GM18502 (cell line): ENCODE measurements around the gene ADAMTS17.
"Not testable (repeated sequence)": the region's sequence is repeated elsewhere in the genome, so short reads cannot be mapped to it uniquely, and the experiment has no call there.

Experiments used
- ATAC-seq: cut with Tn5 transposase; IDR thresholded peaks from one replicate; pipeline ENCODE4 v1.9.1; 2021; ENCODE audit warnings: mild to moderate bottlenecking; ENCODE audit not compliant: unreplicated experiment, poor library complexity

ADAMTS17 gene

DNA sequence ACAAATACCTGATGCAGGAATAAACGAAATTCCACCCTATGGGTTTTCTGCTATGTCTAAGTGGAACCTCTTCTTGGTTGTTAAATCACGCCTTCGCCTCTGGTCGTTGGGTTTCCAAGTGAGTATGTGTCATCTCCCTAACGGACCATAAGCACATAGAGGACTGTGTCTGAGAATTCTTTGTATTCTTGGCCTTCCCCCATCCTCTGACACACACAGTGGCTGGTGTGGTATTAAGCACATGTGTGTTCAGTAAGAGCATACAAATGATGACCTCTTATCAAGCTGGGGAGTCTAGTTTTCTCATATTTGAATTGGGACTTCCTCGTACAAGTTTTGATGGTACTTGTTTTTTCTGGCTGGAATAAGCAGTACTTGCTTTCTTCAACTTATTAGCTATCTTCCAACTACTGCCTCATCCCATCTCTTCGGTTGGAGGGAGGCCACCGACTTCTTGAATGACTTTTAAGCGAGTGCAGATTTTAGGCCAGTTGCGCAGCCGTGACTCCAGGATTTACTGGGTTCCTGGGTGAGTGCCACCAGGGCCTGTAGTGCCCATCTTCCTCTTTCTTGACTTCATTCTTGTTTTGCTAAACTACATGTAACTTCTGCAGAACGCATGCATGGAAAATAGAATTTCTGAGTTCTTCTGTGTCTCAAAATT lies 240.2 kb downstream of the ADAMTS17 start:
- ATAC-seq: no peak

DNA sequence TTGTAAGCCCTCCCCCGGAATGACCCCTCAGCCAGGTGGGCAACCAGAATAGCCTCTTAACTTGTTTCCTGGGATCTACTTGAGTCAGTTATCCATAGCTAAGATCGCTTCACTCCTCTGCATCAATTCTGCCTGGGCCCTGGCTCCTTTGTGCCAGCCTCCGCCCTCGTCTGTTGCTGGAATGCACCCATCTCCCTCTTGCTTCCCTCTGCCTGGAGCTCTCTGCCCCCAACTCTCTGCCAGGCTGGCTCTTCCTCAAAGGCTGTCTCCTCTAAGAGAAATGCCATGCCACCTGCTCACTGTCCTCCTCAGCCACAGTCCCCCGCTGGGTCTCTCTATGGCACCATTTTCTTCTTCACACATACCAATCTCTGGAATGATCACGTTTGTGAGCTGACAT lies 240.8 kb downstream of the ADAMTS17 start:
- ATAC-seq: no peak

DNA sequence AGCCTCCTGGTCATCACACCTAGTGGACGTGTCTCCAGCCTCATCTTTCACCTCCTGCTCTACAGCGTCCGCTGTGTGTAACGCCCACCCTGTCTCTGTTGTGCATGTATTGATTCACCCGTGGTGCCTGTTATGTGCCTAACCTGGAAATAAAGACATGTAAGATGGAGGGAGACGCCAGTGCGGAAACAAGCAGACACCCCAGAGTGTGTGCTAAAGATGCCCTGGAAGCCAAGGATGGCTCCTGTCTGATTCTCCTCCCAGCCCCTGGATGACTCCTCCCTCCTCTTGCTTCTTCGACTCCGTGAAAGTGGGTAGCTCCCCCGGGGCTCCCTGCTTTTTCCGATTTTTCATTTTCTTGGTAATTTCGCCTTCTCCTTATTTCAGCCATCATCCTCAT lies 241.8 kb downstream of the ADAMTS17 start:
- ATAC-seq: no peak

DNA sequence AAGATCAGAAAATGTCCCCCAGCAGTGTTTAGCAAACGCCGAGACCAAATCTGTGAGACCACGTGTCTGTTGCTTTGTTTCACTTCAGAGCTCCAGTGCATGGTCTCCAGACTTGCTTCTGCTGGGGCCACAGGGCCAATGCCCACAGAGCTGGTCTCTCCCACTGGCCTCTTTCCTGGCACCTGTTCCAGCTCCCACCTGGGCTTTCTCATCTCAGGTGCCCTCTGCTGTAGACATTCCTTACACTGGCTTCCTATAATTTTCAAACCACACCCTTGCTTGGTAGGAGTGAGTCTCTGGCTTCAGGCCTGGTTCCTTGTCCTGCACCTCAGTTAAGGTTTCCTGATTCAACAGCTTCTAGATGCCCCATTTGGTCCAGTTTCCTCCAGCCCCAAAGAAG lies 243.1 kb downstream of the ADAMTS17 start:
- no peak for ATAC-seq

DNA sequence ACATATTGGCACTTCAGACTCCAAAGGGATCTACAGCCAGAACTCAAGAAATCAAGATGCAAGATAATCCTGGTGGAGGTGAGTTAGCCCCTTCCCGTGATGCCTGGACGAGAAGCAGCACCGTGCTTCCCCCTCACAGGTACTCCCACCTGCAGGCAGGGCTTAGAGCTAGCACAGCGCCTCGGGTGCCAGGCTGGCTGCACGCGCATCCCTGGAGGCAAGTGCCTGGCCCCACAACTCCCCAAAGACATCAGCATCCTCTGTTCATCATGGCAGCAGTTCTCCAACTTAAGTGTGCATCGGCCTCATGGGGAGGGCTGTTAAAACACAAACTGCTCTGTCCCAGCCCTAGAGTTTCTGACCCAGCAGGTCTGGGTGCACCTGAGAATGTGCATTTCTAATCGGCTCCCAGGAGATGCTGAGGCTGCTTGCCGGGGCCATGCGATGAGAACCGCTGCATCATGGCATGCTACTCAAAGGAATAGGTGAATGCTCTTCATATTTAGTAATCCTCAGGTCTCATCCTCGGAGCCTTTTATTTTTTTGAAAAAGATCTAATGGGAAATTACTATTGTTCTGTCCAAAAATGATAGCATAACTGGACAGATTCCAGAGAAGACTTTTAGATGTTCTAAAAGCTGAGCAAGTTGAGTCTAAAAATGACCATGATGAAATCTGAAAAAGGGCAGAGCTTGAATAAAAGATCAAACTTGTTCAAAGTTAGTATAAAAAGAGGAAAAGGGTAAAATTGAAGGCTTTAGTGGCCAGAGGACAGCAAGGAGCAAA lies 244.2 kb downstream of the ADAMTS17 start:
- no peak for ATAC-seq

DNA sequence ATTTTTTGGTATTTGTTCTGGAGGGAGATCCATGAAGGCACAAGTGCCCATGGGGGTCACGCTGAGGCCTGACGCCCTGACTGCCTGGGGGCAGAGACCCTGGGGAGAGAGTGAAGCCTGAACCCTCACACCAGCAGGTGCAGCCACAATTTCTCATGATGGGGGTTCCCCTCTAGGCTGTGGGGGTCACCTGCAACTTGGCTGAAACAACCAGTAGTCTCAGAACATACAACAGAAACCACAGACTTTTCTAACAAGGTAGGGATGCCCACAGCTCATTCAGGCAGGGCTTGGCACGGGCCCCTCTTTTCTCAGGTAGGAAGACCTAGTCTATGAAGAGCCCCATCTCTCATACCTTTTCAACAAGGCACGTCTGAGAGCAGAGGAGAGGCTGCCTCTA lies 245.1 kb downstream of the ADAMTS17 start:
- ATAC-seq: no peak

DNA sequence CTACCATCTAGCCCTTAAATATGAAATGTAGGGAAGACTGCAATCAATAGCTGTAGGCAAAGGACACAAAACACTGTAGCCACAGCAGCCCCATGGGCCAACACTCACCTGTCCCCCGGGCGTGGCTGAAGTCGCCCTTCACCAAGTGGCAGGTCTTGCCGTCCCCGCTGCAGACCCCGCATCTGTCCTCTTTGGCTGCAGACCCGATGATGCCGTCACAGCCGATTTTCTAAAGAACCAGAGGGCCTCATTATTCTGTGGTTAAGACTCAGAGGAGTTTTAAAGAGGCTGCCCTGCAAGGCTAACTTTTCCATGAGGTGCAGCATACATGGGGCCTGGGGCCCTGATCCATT lies 245.6 kb downstream of the ADAMTS17 start:
- ATAC-seq: no peak

DNA sequence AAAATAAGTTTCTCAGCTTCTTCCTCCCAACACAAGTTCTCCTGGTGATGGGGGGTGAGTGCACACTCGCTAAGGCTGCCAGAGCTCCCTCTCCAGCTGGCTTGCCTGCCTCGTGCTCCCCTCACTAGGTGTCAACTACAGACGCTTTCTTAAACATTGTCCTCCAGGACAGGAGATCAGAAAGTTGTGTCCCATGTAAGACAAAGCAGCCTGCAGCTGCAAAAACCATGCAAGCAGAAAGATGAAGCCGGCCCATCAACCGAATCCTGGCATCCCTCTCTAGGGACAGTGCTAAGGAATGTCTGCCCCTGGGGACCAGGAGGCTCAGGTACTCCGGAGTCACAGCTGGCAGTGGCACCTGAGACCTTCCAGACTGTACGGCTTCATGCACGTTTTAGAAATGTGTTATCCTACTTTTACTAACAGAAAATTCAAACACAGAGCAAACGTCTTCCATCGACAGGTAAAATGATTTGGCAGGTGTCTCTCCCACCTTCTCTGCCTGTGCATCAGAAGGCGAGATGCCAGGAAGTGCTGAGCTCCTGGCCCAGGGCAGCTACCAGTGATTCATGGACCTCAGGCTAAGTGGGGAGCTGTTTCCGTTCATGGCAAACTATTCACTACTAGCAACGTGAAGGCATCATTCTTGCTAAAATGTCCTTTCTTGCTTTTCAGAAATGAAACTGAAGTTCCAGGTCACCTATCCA lies 246.1 kb downstream of the ADAMTS17 start:
- no peak for ATAC-seq

DNA sequence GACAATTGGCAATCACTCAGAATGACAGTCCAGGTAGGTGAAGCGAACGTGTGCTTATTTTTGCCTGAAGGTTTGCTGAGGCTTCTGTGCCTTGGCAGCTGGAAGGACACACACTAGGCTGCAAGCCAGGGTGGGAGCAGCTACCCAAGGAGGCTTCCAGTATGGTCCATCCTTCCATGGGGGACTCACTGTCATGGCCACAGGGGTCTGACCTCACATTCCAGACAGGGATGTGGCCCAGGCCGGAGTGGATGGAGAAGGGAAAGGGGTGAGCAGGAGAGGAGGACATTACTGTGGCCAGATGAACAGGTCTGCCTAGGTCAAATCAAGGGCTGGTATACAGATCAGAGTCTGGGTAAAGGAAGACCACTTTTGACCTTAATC lies 247.7 kb downstream of the ADAMTS17 start:
- ATAC-seq: no peak

DNA sequence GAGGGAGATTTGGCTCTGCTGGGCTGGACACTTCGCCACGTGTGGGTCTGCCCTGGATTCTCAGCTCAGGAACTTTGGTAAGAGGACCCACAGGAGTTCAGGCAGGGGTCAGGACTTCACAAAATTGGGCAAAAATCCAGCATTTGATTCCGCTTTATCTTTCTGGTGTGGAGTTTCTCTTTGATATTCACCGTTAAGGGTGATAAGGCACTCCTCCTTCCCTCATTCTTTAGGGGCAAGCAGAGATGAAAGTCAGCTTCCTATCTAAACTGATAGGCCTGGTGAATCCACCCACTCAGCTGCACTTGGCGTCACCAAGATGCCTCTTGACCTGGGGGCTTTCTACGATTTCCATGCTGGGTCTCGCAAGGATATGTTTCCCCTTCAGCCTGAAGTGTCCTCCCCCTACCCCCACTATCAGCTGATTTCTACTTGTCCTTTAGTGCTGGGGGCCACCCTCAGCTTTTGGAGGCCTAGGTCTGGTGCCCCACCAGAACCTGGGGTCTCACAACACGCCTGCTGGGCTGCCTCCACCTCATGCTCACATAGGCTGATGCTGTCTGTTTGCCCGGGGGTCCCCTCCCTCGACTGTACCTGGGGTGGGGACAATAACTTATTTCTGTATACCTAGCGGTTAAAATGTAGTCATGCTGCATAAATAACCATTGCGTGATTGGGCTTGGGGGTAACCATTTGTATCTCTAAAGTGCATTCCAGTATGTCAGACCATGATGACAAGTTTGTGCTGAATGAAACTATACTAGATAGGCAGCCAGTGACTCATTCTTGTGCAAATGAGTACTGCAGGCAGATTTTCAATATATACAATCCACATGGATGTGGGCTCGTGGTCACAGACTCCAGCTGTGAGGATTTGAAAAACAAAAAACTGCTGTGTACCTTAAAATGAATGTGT lies 248.3 kb downstream of the ADAMTS17 start:
- no peak for ATAC-seq

DNA sequence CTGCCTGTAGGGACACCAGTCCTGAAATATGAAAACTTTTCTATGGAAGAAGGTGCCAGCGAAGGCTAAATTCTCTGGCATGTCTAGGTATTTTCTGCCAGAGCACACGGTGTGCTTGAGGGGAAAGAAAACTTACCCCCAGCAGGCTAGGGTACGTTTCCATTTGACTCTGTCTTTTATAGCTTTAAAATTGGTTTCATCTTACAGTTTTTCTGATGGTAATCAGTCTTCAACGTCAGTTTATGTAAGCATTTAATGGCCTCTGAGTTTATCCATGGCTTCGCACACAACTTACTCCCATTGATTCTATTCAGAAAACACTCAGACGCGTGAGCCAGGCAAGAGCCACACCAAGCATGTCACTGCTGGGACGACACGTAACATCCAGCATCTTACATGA lies 249.7 kb downstream of the ADAMTS17 start:
- ATAC-seq: no peak

DNA sequence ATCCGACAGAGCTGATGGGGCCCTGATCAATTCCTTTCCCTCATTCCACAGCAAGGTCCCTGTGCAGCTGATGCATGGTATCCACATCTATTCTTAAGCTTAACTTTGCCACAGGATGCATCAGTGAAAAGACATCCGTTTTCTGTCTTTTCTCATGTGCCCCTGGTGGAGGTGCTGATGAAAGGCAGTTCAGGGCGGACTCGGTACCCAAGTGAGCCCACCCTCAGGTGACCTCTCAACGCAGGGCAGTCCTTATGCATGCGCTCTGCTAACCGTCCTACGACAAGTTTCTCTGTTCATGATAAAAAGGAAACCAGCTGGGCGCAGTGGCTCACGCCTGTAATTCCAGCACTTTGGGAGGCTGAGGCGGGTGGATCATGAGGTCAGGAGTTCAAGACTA lies 251.4 kb downstream of the ADAMTS17 start:
- ATAC-seq: no peak

DNA sequence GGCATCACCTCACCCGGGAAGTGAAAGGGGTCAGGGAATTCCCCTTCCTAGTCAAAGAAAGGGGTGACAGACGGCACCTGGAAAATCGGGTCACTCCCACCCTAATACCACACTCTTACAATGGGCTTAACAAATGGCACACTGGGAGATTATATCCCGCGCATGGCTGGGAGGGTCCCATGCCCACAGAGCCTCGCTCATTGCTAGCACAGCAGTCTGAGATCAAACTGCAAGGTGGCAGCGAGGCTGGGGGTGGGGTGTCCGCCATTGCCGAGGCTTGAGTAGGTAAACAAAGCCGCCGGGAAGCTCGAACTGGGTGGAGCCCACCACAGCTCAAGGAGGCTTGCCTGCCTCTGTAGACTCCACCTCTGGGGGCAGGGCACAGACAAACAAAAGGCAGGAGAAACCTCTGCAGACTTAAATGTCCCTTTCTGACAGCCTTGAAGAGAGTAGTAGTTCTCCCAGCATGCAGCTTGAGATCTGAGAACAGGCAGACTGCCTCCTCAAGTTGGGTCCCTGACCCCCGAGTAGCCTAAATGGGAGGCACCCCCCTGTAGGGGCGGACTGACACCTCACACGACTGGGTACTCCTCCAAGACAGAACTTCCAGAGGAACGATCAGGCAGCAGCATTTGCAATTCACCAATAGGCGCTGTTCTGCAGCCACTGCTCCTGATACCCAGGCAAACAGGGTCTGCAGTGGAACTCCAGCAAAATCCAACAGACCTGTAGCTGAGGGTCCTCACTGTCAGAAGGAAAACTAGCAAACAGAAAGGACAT lies 257.5 kb downstream of the ADAMTS17 start:
- not testable (repeated sequence) for ATAC-seq

DNA sequence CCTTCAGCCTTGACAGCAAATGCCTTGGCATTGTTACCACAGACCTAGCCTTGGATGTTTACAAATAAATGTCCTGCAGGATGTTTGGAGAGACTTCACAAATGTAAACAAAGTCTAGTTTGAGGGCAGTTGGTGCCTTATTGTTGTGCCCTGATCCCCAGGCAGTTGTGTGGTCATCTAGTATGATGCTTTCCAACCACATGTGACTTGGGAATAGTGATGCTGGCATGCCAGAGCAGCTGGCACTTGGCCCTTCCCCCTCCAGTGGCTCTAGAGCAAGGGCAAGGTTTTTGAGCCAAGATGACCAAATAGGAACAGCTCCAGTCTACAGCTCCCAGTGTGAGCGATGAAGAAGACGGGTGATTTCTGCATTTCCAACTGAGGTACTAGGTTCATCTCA lies 258.2 kb downstream of the ADAMTS17 start:
- ATAC-seq: no peak

DNA sequence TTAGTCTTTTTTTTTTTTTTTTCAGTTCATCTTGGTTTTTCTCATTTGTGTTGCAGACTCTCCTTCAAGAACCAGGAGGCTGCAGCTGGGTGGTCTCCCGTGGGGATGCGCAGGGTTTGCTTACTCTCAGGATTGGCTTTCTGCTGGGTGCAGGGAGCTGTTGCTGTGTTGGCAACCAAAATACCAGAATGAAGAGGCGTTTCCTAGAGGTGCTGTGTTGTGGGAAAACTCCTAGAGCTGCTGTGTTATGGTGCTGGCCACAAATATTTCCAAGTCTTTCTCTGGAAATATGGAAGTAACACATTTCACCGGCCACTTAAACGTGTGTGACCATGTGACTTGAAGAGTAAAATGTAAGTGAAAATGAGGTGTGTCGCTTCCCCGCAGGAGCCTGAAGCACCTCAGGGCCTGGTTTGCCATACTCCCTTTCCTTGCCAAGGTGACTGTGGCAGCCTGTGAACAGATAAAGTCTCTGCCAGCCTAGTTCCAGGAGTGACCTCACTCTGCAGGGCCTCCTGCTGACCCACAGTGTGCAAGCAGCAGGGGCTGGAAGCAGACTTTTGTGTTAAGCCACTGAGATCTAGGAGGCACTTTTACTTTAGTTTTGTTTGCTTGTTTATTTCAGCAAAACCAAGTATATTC lies 258.9 kb downstream of the ADAMTS17 start:
- no peak for ATAC-seq

DNA sequence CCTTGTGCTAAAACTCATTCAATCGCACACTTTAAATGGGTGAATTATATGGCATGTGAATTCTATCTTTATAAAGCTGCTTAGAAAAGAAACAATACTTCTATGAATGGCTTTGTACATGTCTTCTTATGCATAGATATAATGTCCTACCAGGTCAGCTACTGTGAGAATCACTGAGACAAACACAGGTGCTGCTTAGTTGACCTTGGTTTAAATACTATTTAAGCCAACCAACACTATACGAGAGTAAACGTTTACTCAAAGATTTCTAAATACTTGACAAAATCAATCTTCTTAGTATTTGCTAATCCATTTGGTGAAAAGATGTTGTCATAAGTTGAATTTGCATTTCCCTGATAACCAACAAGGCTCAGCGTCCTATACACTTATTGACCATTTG lies 260.3 kb downstream of the ADAMTS17 start:
- no peak for ATAC-seq

DNA sequence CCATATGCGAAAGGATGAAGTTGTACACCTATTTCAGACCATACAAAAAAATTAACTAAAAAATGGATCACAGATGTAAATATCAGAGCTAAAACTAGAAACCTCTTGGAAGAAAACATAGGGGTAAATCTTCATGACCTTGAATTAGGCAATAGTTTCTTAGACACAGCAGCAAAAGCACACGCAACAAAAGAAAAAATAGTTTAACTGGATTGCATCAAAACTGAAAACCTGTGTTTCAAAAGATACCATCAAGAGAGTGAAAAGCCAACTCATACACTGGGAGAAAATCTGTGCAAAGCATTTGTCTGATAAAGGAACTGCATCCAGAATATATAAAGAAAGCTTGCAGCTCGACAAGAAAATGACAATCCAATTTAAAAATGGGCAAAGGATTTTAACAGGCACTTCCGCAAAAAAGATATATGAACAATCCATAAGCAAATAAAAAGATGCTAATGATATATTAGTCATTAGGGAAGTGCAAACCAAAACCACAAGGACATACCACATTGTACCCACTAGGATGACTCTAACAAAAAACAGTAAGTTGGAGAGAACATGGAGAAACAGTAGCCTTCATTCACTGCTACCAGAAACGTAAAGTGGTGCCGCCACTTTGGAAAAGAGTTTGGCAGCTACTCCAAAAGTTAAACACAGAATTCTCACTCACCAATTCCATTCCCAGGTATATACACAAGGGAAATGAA lies 263.1 kb downstream of the ADAMTS17 start:
- ATAC-seq: no peak

DNA sequence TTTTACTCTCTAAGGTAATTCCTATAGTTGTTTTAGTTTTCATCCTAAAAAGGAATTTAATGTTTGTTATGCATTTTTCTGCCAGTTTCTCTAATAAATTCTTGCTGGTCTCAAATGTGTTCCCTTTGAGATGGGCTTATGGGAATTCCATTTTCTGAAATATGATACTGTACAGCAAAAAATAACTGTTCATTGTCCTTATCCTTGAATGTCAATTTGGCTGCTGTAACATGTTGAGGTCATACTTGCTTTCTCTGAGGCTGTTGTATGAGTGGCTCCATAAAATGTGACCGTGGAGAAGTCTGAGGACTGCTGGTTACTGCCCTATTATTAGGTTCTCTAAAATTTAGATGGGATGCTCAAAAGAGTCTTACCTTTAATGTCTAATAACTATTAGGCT lies 266.5 kb downstream of the ADAMTS17 start:
- no peak for ATAC-seq

DNA sequence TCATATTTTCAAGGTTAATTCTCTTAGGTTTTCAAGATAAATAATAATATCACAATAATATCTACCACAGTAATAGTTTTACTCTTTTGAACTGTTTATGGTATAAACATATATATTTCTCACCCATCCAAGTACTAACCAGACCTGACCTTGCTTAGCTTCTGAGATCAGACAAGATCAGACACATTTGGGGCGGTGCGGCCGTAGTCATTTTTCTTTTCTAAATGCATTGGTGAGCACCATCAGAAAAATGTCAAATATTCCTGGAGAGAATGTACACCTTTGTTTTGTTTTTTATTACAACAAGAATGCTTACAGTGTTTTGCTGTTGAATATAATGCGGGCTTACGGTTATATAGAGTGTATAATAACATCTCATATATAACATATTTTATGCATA lies 267.8 kb downstream of the ADAMTS17 start:
- no peak for ATAC-seq
